Activated naive CD4-positive, alpha-beta T cell treated with Interleukin-2 at 50 U/mL for 16 hours (primary cell): ENCODE results near the gene AOAH.

Experiments used
- DNase-seq: peaks from one replicate; pipeline ENCODE4 v3.0.0-alpha.2; 2020

Gene AOAH

DNA sequence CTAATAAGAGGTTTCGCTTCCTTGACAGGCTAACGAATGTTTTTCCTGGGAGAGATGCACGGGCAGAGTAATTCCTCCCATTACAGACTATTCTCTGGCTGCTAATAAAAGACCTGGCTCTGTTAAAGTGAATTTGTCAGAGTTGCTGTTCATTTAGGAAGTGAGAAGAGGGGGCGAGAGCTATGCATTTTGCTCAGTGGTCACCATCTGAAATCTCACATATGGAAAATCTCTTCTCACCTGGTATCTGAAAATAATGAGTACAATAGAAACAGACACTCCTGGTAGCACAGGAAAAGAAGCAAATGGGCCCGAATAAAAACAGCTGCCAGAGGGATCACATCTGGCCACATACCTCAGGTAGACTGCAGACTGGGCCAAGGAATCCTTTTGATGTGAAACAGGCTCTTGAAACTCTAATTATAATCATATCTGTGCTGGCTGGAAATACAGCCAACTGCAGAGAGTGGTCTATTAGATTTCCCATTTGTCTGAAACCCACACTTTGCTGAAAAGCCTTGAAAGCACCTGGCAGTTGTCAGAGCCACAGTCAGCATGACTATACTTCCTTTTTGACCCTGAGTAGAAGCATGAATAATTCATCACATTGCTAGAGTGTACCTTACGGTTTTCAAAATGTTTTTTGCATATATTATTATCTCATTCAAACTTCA lies 33.6 kb downstream of the AOAH start:
- no peak for DNase-seq

DNA sequence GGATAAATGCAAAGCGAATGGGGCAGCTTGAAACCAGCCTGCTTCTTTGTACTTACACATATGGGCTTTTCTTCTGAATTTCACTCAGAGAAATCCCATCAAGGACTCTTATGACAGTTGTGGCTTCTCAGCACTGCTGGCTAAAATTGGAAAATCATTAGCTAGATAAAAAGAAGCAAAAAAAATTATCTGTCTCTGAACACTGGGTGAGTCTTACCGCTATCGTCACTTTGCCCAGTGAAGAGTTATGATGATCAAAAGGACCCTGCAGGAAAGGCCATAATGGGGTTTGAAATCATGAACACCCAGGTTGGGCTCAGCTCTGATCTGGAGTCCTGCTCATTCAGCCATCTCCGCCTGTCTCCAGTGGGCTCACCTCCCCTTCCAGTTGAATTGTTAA lies 34.3 kb downstream of the AOAH start:
- DNase-seq: no peak

DNA sequence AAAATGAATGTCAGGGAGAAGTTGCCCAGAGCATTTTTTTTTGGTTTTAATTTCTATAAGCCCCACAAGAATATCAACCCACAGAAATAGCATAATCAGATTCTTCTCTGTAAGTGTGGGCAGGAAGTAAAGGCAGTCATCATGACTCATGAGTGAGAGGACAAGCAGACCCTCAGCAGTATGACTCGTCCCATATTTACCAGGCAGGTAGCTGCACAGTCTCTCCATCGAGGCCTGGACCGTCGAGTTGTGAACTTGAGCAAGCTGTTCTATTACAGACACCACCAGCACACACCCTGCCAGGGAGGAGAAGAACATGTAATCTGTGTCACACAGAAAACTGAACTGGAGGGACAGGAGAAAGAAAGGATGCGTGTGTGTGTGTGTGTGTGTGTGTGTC lies 37.8 kb downstream of the AOAH start:
- DNase-seq: peak; percentile 51

DNA sequence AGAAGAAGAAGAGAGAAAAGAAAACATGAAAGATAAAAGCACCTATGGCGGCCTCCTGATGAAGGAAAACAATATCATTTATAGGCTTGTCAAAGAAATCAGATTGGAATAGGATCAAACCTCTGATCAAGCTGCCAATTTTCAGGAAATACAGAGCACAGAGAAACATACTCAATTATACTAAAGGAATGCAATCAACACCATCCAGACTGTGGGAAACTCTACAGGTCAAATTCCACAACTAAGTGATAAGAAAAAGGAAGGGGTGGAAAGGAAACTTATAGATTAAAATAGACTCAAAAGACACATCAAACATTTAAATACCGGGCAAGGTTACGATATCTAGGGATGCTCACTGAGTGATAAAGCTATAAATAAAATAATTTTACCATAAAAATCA lies 39.3 kb downstream of the AOAH start:
- DNase-seq: no peak

DNA sequence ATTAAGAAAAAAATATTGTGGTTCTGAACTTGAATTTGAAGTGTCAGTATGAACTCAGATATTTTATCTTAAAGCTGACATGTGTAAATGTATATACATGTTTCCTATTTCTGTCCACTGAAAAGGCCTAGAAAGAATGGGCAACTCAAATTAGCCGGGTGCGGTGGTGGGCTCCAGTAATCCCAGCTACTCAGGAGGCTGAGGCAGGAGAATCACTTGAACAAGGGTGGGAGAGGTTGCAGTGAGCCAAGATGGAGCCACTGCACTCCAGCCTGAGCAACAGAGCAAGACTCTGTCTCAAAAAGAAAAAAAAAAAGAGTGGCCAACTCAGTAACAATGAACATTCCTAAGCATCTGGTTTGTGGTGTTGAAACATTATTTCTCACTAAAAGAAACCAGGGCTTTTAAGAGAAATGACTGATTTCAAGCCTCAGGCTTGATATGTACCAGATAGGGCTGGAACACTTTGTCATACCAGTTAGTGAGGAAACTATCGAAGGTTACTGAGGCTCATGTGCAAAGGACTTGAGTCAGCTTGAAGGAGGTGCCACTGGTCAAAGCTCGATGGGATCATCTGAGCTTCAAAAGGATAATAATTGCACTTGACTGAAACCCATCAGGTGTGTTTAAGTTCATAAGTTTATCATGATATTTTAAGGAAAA lies 40.5 kb downstream of the AOAH start:
- DNase-seq: no peak

DNA sequence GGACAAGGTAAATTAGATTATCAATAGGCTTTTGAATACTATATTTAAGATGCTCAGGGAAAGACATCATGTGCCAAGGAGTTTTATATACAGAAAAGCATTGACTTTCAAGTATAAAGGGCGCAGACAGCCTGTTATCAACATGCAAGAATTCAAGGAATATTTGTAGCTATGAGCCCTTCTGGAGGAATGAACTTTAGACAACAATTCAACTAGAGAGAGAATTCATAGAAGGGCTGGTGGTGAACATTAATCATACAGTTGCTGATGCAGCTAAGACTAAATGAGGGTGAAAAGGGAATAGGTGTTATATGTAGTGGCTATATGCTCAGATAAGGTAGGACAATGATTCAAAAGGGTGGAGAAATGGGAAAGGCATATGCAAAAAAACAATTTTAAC lies 41.2 kb downstream of the AOAH start:
- DNase-seq: no peak

DNA sequence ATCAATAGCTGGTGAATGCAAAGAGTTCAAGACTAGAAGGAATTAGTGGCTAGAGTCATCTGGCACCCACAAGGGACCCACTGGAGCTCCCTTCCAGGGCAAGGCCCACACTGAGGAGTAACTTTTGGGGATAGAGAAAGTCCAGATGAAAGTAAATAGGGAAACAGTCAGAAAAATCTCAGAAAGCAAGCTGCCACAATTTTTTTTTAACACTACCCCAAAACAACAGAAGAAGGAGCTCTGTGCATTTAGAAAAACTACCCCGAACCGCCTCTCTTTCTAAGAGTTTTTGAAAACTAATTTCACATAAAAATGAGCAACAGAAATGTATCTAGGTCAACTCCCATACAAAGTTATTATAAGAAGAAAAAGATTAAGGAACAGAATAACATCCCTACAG lies 42.2 kb downstream of the AOAH start:
- DNase-seq: no peak

DNA sequence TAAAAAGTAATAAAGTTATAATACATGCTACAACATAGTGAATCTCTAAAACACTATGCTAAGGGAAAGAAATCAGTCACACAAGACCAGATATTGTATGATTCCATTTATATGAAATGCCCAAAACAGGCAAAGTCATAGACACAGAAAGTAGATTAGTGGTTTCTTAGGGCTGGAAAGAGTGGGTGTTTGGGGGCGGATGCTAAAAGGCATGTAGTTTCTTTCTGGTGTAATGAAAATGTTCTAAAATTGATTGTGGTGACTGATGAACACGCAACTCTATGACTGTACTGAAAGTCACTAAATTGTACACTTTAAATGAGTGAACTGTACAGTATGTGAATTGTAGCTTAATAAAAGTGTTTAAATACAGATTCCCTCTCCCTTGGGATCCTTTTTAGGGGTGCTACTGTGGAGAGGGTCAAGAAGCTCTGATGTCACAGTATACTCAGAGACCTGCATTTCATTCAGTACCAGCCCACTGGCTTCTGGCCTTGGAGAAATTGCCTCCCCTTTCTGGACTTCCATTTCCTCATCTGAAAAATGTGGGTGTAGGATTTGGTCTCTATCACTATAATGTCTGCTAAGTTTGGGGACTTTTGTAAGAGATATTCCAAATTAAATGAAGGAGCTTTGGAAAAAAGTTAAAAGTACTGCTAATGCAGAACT lies 46.4 kb downstream of the AOAH start:
- DNase-seq: peak; percentile 82

DNA sequence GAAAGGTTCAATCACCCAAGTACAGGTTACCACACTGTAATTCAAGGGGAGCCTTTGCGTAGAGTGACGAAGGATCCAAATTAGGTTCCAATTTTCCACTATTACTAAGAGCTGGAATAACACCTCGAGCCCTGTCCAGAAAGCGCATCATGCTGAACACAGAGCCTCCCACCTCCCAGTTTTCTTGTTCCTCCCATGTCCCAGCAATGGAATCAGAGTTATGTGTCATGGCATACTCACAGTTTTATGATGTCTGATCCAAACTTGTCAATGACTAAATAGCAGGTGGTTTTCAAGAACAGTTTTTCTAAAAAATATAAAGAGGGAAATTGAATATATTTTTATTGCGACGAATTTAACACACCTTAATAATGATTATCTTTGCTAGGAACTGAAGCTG lies 50.6 kb downstream of the AOAH start:
- no peak for DNase-seq

DNA sequence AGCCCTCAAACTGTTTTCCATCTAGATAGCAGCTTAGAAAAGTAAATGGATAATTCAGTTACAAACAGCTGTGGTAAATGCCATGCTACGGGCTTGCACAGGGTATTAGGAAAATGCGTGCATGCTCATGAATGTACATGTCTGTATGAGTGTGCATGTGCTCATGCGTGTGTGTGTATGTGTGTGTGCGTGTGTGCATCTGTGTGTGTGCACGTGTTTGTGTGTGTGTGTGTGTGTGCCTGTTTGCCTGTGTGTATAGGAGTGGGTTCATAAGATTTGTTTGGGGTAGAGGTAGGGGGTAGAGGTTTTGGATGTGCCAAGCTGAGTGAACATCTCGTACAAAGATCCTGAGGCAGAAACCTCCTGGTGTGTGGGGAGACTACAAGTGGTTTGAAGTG lies 52.9 kb downstream of the AOAH start:
- no peak for DNase-seq

DNA sequence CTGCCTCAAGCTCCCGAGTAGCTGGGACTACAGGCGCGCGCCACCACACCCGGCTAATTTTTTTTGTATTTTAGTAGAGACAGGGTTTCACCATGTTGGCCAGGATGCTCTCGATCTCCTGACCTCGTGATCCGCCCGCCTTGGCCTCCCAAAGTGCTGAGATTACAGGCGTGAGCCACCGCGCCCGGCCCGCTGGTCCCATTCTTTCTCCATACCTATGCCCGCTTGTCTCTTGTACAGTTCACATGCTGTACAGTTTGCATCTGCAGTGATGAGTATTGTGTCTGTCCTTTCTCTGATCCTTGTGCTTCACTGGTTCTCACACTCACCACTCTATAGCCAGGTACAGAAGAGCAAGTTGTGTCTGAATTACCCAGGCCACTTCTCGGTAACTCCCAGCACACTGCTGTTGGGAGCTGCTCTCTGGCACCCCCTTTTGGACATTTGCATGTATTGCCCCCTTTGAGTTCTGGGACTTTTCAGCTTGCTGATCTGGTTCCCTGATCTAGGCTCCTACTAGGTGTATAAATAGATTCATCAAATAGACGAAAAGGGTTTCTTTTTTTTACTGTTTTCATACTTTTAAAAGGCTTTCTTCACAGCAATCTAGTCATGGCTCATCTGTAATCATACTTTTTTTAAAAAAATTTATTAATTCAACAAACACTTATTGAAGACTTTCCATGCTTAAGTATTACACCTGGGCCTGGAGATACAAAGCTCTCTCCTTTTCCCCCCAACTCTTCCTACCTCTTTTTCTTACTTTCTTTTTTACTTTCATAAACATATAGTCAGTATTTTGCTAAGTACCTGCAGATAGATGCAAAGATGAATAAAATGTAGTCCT lies 53.5 kb downstream of the AOAH start:
- peak; percentile 68 for DNase-seq

DNA sequence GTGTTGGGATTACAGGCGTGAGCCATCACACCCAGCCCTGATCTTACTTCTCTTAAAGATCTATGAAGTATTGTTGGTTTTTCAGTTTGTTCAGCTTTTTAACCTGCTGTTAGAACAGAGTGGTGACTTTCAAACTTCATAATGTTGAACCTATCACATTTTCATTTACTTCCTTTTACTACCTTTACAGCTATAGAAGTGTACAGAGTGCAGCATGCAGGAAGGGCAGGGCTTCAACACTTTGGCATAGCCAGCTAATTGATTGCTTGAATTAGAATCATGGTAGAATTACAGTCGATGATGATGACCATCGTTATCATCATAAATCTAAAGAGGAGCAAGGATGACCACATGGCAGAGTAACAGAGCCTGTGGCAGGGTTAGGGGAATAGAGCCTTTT lies 55.5 kb downstream of the AOAH start:
- DNase-seq: no peak

DNA sequence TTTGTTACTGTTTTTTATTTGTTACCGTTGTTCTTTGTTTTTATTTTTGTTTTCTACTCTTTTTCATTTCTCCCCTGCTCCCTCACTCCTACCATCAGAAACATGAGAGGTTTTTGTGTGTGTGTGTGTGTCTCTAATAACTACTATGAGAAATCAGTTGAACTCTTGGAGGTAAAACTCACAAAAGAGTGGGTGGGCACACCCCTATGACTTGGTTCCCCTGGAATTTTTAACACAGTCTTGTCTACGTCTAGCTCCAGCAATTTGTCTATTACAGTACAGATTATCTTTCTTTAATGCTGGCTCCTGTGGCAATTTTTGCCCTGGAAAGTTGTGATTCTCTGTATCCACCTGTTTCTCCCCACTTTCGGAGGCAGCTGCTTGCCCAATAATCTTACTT lies 56.2 kb downstream of the AOAH start:
- DNase-seq: no peak

DNA sequence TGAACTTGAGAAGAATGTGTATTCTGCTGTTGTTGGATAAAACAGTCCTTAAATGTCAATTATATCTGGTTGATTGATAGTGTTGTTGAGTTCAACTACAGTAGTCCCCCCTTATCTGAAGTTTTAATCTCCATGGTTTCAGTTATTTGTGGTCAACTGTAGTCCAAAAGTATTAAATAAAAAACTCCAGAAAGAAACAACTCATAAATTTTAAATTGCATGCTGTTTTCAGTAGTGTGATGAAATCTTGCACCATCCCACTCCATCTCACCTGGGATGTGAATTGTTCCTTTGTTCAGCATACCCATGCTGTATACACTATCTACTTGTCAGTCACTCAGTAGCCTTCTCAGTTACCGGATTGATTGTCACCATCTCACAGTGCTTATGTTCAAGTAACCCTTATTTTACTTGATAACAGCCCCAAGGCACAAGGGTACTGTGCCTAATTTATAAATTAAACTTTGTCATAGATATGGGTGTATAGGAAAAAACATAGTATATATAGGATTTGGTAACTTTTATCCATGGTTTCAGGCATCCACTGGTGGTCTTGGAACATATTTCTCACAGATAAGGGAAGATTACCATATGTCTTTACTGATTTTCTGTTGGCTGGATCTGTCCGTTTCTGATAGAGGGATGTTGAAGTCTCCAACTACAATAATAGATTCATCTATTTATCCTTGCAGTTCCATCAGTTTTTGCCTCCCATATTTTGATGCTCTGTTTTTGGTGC lies 57.1 kb downstream of the AOAH start:
- DNase-seq: no peak

DNA sequence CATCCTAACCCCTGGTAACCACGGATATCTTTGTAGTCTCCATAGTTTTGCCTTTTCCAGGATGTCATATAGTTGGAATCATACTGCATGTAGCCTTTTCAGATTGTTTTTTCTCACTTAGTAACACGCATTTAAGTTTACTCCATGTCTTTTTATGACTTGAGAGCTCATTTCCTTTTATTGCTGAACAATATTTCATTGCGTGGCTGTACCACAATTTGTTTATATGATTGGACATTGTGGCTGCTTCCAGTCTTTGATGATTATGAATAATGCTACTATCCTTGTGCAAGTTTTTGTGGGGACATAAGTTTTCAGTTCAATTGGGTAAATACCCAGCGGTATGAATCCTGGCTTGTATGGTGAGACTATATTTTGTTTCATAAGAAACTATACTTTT lies 60.8 kb downstream of the AOAH start:
- no peak for DNase-seq

DNA sequence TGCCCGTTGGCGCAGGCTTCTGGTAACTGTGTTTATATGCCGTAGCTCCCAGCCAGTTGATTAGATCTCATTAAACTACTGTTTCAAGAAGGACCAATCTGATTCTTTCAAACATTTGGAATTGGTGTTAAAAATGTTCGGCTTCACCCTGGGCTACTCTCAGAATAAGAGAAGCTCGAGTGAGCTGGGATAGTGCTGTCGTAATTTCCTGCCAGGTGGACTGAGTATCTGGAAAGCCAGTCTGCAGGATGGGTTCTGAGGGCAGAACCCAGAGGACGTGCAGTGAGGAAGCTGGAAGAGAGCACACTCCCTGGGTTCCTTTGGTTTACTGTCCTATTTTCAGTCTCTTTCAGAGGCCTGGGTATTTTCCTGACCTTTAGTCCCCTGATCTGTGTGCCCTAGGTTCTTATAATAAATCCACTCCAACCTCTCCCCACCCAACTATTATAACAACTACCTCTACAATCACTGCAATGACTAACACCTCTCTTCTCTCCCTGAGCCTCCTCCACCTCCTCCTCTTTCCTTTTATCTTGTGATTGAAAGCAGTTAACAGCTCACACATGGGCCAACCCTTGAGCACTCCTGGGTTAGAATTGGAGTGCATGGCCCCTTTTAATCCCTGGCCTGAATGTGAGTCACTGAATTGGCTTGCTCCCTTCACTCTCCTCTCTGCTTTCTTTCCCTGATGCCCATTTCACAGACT lies 63.0 kb downstream of the AOAH start:
- DNase-seq: no peak

DNA sequence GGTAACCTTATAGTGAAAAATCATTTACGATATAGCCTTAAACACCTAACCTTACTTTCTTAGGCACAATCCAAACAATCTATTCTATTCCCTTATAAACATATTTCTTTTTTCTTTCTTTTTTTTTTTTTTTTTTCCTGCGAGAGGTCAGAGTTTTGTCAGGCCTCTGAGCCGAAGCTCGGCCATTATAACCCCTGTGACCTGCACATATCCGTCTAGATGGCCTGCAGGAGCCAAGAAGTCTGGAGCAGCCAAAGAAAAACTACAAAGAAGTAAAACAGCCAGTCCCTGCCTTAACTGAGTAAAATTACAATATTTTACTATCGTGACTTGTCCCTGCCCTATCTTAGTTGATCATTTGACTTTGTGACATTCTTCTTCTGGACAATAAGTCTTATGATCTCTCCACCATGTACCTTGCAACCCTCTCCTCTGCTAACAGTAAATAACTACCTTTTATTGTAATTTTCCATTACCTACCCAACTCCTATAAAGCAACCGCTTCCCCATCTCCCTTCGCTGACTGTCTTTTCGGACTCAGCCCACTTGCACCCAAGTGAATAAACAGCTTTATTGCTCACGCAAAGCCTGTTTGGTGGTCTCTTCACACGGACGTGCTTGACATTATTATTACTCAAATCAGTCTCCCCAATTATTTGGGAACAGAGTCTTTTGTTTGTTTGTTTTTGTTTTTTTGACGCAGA lies 64.5 kb downstream of the AOAH start:
- DNase-seq: no peak

DNA sequence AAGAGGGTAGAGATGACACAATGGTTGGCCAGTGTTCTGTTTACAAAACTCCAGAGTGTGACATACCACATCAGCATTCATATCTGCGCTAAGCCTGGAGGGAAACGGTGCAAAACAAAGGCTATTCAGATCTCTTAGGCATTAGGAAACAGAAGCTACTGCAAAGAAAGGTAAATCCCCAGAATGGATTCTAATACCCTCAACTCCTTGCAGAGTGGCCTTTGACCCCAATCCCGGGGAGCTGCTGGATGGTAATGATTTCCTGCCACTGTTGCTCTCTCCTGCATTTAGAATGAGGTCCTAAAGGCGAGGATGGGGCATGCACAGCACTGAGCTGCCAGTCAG lies 65.2 kb downstream of the AOAH start:
- no peak for DNase-seq

DNA sequence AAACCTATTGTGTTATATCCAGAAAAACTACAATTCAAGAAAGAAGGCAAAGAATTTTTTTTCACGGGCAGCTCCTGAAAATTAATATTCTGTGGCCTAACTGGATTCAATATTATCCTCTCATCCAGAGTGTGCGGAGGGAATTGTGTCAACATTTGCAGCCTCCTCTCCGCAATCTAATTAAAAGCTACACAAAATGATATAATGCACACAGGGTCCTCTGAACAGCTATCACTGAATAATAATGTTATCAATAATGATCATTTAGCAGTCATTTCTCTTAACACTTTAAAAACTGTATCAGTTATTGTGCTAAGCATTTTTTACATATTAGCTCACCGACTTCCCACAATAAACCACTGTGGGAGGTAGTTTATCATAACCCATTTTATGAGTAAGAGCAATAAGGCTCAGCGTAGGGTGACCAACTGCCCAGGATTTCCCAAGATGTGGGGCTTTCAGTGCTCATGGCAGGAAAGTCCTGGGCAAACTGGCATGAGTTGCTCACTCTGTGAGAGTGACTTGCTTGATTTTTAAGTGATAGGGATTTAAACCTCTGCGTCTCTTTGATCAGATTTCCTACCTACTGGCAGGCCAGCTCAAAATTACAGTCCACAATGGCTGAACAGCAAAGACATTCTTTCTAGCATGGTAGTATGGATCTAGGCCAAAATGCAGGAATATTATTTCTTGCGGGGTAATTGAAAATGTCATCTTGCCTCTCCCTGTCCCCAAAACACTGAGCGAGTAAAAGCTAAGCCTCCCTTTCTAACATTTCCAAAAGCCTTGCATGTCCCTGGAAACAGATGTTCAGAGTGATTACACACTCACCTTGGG lies 65.7 kb downstream of the AOAH start:
- no peak for DNase-seq

DNA sequence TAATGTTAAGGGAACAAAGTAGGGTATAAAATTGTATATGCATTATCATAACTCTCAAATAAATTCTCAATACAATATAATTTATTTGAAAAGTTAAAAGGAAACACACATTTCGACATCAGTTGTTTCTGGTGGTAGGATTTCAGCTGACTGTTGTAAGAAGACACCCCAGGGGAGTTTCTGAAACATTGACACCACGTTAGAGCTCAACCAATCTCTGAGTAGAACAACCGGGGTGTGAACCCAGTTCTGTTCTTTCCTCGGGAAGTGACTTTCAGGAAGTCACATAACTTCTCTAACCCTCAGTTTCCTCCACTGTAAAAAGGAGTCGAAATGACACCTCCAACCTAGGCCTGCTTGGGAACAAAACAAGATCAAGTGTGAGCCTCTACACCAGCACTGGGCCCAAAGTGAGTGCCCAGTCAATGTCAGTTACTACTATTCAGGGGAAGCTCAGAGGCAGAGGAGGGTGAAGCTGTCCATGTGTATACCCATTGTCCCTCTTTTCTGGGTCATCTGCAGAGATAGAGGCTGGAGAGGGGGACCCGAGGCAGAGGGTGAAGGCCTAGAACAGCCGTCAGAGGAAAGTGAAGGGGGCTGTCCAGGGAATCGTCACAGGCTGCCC lies 67.1 kb downstream of the AOAH start:
- no peak for DNase-seq
